Hair follicular keratinocyte (primary cell): ENCODE measurements around the gene C12orf60. TPM values are rescaled to one million over a fixed set of nuclear protein-coding genes. Genes with fewer than 3 reads are reported as not detected.

Experiments
- total RNA-seq: library from RNA; depleted of rRNA; stranded (reverse); fragments of >200 nt; gene quantifications from 2 replicates; pipeline ENCODE4 v1.2.3, GENCODE V29; 2015

C12orf60 gene, protein sequence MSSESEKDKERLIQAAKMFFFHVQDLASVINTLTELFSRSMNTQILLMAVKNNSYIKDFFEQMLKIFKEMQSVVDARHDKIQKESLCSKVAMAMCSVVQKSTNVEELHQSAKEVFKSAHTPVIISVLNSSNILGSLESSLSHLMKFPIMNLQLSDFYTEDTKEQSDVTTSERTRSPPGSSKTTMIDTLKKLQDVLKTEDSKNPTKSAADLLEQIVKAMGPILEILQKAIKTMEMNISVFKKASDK
- 1.7 and 2.7 TPM in 2 replicates for total RNA-seq

DNA sequence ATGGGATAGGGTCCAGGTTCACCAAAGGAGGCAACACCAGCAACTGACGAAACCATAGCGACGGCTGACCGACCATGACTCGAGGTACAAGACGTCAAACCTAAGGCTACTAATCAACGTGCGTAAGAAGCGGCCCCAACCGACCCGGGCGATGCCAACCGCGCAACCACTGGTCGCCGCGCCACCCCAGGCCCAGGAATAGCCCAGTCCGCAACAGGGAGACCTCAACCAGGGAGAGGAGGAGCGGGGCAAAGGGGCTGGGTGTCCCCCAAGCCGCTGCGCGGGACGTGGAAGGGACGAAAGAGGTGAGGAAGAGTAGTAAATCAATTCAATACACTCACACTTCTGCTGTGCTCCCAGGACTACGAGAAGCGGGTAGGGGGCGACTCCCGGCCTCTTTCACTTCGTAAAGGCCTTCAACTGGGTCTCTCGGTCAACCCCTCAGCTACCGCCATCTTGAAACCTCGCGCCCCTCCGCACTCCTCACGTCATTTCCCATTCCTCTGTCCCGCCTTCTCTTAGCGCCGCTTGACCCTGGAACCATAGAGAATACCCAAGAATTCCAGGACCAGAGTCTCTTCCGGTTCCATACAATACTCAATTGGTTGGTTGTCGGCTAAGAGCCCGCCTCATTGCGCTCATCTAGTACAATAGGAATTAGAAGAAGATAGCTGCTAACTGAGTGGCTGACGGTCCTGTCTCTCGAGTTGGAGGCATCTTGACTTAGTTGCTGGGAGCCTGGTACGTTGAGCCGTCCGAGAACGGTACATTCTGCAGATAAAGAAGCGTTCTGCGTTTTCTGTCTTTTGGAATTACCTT lies at the start of gene C12orf60, which contains the start of gene WBP11:
C12orf60 (plus strand) TSS at position 660 of the 819 bp plus-strand sequence. CDS start 19,266 bp downstream, outside the sequence.
WBP11 (minus strand) TSS at position 468 of the 819 bp plus-strand sequence. CDS start 2,095 bp downstream, outside the sequence.

DNA sequence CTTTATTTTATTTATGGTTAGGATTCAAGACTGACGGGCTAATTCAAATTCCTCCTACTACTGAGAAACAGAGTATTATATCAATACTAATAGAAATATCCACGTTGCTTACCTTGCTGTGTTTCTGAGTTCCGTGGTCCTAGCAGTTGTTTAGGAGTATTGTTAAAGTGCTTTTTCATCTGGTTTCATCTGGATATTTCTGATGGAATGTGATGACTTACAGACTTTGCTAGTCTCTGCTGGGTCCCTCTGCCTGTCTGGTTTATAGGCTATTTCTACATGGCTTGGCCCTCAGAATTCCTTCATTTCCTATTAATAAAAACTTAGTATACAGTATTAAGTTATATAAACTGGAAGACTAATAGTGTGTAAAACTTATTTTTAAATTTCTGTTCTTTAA lies 10.5 kb downstream of the C12orf60 start, which contains the start of gene SMCO3:
SMCO3 (minus strand) TSS at position 169 of the 400 bp plus-strand sequence. CDS start 7,502 bp downstream, outside the sequence.

DNA sequence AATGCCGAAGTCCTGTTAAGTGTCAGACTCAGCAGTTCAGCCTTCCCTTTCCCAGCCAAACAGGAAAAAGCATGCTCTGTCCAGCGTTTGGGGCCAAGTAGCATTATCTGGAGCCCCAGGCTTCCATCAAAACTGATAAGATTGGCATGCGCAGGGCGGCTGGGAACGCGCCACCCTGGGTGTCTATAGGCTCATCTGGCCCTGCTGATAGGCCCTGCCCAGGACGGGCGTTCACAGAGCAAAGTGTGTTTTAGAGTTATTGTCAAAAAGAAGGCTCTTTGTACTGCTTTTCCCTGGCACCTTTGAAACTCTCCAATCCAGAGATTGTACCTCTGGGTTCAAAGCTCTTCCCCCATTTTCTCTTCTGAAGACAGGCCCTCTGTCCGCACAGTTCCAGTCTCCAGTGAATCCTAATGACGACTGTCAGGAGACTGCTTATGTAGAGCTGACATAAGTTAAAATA lies 40.0 kb downstream of the C12orf60 start, which contains the start of gene ART4:
ART4 (minus strand) TSS at position 102 of the 463 bp plus-strand sequence. CDS start 413 bp downstream, outside the sequence.

Other genes starting within 250 kb of the C12orf60 start
- gene PLBD1, start 235.8 kb upstream of the C12orf60 start, total RNA-seq = under 0.01 and 1.1 TPM in 2 replicates
- 0.08 TPM in 1 of 2 replicates, not detected in the other for gene GUCY2C, start 107.1 kb upstream of the C12orf60 start, total RNA-seq
- gene WBP11, start 192 bp upstream of the C12orf60 start, total RNA-seq = 11.3 and 29.8 TPM in 2 replicates
- not detected in 2 replicates for gene SMCO3, start 10.5 kb downstream of the C12orf60 start, total RNA-seq
- gene ART4, start 39.9 kb downstream of the C12orf60 start, total RNA-seq = not detected in 2 replicates
- 0.16 TPM in 1 of 2 replicates, not detected in the other for gene MGP, start 82.2 kb downstream of the C12orf60 start, total RNA-seq
- 0.08 and 0.19 TPM in 2 replicates for gene ERP27, start 134.9 kb downstream of the C12orf60 start, total RNA-seq
- gene ARHGDIB, start 157.9 kb downstream of the C12orf60 start, total RNA-seq = 50.9 and 101 TPM in 2 replicates
- gene PDE6H, start 169.4 kb downstream of the C12orf60 start, total RNA-seq = not detected in 2 replicates